Endothelial cell of umbilical vein (primary cell): ENCODE results near the gene ADCYAP1R1. TPM values are rescaled to one million over a fixed set of nuclear protein-coding genes. Genes with fewer than 3 reads are reported as not detected.

Source experiments
- BruUV-seq: library from RNA; stranded (reverse); fragments of 400-500 nt; replicated peaks from 2 replicates; lab custom pipeline; 2021; lab: Mats Ljungman, UMichigan
- CTCF ChIA-PET: fragments of 300-600, 350-600 bp; sonication (Branson Sonifier 250); formaldehyde crosslinking; loops from one replicate; lab custom pipeline; 2021; ENCODE audit warnings: antibody characterized with exemption, inconsistent platforms; lab: Charles Lee
- POLR2A ChIA-PET: fragments of 300-600, 350-600 bp; sonication (Branson Sonifier 250); formaldehyde crosslinking; loops from one replicate; lab custom pipeline; 2021; ENCODE audit warnings: antibody characterized with exemption, inconsistent platforms; lab: Charles Lee
- DNase-seq: peaks from one replicate; pipeline ENCODE4 v3.0.0-alpha.2; 2011; ENCODE audit warnings: low read depth, low spot score
- FAIRE-seq: peaks from 2 replicates; lab custom pipeline; 2011; peaks lifted over from hg19 to GRCh38; lab: Jason Lieb, UNC
- H2AFZ ChIP-seq: 2 replicates; pipeline ENCODE4 v1.6.0; 2012; ENCODE audit warnings: low read depth, low read length, control low read depth, inconsistent platforms
- H3K27ac ChIP-seq: 2 replicates; pipeline ENCODE4 v1.5.1; 2011; ENCODE audit warnings: low read depth, mild to moderate bottlenecking, control low read depth, low read length, moderate library complexity; ENCODE audit not compliant: insufficient read depth
- H3K27me3 ChIP-seq, 2 experiments: 2 replicates each; pipeline versions ENCODE4 v1.6.0 to v1.6.1; 2011; ENCODE audit warnings: low read length in 2 of 2, mixed read lengths in 1 of 2; ENCODE audit not compliant: control insufficient read depth in 2 of 2, insufficient read depth in 2 of 2
- H3K36me3 ChIP-seq, 2 experiments: 2 replicates in 1 of 2; 3 replicates in 1 of 2; pipeline ENCODE4 v1.5.1; 2011; ENCODE audit warnings: low read length in 2 of 2, mild to moderate bottlenecking in 1 of 2, moderate library complexity in 1 of 2; ENCODE audit not compliant: control insufficient read depth in 2 of 2, insufficient read depth in 2 of 2; ENCODE audit errors: extremely low read depth in 1 of 2
- H3K4me1 ChIP-seq: 3 replicates; pipeline ENCODE4 v1.5.1; 2011; ENCODE audit warnings: mild to moderate bottlenecking, low read length; ENCODE audit not compliant: control insufficient read depth, insufficient read depth; ENCODE audit errors: extremely low read depth
- H3K4me2 ChIP-seq: 2 replicates; pipeline ENCODE4 v1.6.1; 2011; ENCODE audit warnings: low read length, control low read depth, mixed read lengths; ENCODE audit not compliant: insufficient read depth
- H3K4me3 ChIP-seq, 3 experiments: fragments of 200-600 bp in 1 of 3; sonication (generic), shearing (Covaris generic) in 1 of 3; replicated peaks in 1 of 3; 2 replicates each; pipeline ENCODE4 v1.5.1; 2011 to 2016; ENCODE audit warnings: control low read depth in 3 of 3, low read length in 3 of 3, mild to moderate bottlenecking in 2 of 3, inconsistent platforms in 1 of 3, low read depth in 1 of 3, moderate library complexity in 1 of 3; ENCODE audit not compliant: insufficient read depth in 1 of 3
- H3K79me2 ChIP-seq: 2 replicates; pipeline ENCODE4 v1.6.0; 2012; ENCODE audit warnings: low read length, inconsistent platforms; ENCODE audit not compliant: control insufficient read depth, insufficient read depth
- H3K9ac ChIP-seq: replicated peaks from 2 replicates; pipeline ENCODE3; 2011; ENCODE audit warnings: low read length, control low read depth; ENCODE audit not compliant: insufficient read depth; ENCODE audit errors: extremely low read depth
- H3K9me1 ChIP-seq: replicated peaks from 3 replicates; pipeline ENCODE4 v1.6.0; 2011; ENCODE audit warnings: mild to moderate bottlenecking, low read length; ENCODE audit not compliant: control insufficient read depth, insufficient read depth; ENCODE audit errors: extremely low read depth
- H3K9me3 ChIP-seq: replicated peaks from 2 replicates; pipeline ENCODE4 v1.5.1; 2012; ENCODE audit warnings: low read length, inconsistent platforms; ENCODE audit not compliant: control insufficient read depth, insufficient read depth
- H4K20me1 ChIP-seq: replicated peaks from 2 replicates; pipeline ENCODE3; 2011; ENCODE audit warnings: mild to moderate bottlenecking, low read length; ENCODE audit not compliant: control insufficient read depth, insufficient read depth; ENCODE audit errors: extremely low read depth
- CTCF ChIP-seq, 2 donors: IDR thresholded peaks; 1 replicate in 1 of 2; 2 replicates in 1 of 2; pipeline ENCODE4 v1.5.1; 2011; ENCODE audit warnings: low read length in 2 of 2, mild to moderate bottlenecking in 2 of 2, moderate library complexity in 2 of 2, control low read depth in 1 of 2, inconsistent platforms in 1 of 2, low read depth in 1 of 2; ENCODE audit not compliant: insufficient read depth in 1 of 2; ENCODE audit errors: extremely low read depth in 1 of 2
- EZH2 ChIP-seq: IDR thresholded peaks from 2 replicates; pipeline ENCODE4 v1.6.1; 2012; ENCODE audit warnings: borderline replicate concordance, low read depth, mild to moderate bottlenecking, moderate library complexity, low read length, inconsistent platforms; ENCODE audit not compliant: severe bottlenecking
- FOS ChIP-seq: IDR thresholded peaks from 2 replicates; pipeline ENCODE4 v1.6.1; 2011; ENCODE audit warnings: mild to moderate bottlenecking, low read length, moderate library complexity, borderline replicate concordance; ENCODE audit not compliant: insufficient read depth
- GATA2 ChIP-seq: IDR thresholded peaks from 2 replicates; pipeline ENCODE4 v1.7.0; 2011; ENCODE audit warnings: low read depth, mild to moderate bottlenecking, moderate library complexity, mixed read lengths, low read length; ENCODE audit not compliant: insufficient read length, insufficient read depth
- JUN ChIP-seq: IDR thresholded peaks from 2 replicates; pipeline ENCODE4 v1.6.1; 2011; ENCODE audit warnings: borderline replicate concordance, low read depth; ENCODE audit not compliant: insufficient read length, insufficient read depth
- MAX ChIP-seq: IDR thresholded peaks from 2 replicates; pipeline ENCODE4 v1.6.1; 2011; ENCODE audit not compliant: insufficient read depth, insufficient read length
- MYC ChIP-seq: IDR thresholded peaks from one replicate; pipeline ENCODE4 v1.6.1; 2011; ENCODE audit warnings: mild to moderate bottlenecking, low read depth, low read length
- POLR2A ChIP-seq: IDR thresholded peaks from 2 replicates; pipeline ENCODE4 v1.6.1; 2012; ENCODE audit warnings: low read depth, mild to moderate bottlenecking, control low read depth, low read length
- POLR2AphosphoS5 ChIP-seq: IDR thresholded peaks from 2 replicates; pipeline ENCODE4 v1.6.1; 2012; ENCODE audit warnings: low read depth, mild to moderate bottlenecking, control low read depth, low read length, moderate library complexity; ENCODE audit not compliant: insufficient read depth
- dilution Hi-C: fragments of 300-500 bp; cut with MboI; formaldehyde crosslinking; loops from one replicate; pipeline ENCODE4 v1.15.0; 2019; ENCODE audit warnings: low sequenced_read_pairs; ENCODE audit not compliant: extremely low pct_ligation_motif_present
- intact Hi-C: fragments of 100-400 bp; cut with micrococcal nuclease; formaldehyde crosslinking; loops from one replicate; pipeline ENCODE4 v1.10.0; 2022
- polyA plus RNA-seq, 4 experiments: library from polyadenylated mRNA; depleted of rRNA in 3 of 4; stranded (reverse) in 3 of 4; unstranded in 1 of 4; fragments of >200 nt; gene quantifications; 2 replicates each; pipeline versions ENCODE4 v1.2.1 to v1.2.3, GENCODE V29; 2011 to 2012; ENCODE audit warnings: missing spikeins in 1 of 4
- total RNA-seq: library from RNA; stranded (reverse); gene quantifications from 2 replicates; pipeline ENCODE4 v1.2.3, GENCODE V29; 2021

ADCYAP1R1 gene
- total and polyA plus RNA-seq, 2 donors (not counting 3 experiments of a cell fraction or from before 2014, with no cell fraction given), result 0.04 TPM; not detected in 1

- FAIRE-seq (no peak), DNase-seq (no peak)
- Histone ChIP-seq H3K9ac (no peak overlapping the region), H3K4me1 (no peaks in the 10 kb centered on the region), H3K27ac (no peak overlapping the region), H3K9me3 (no peaks in the 10 kb centered on the region), H3K27me3 (peaks cover 0 to 5% of the 10 kb centered on the region in 2 experiments), H3K36me3 (no peaks in the 10 kb centered on the region), H3K9me1 (no peaks in the 10 kb centered on the region), H3K4me2 (no peak overlapping the region), H3K4me3 (no peak overlapping the region), H3K79me2 (no peaks in the 10 kb centered on the region), H4K20me1 (no peaks in the 10 kb centered on the region), H2AFZ (no peak overlapping the region)
- dilution Hi-C loops (no loop called here), intact Hi-C loops (no loop called here)
- TF ChIP-seq CTCF (IDR thresholded peaks at IDR 0.05; ENCODE audit: extremely low read depth in 1 of 2, insufficient read depth in 1 of 2, low read depth in 1 of 2, low read length in 2 of 2), result no peak
- TF ChIP-seq JUN, result no peak
- no TSS peak for BruUV-seq
- POLR2A ChIA-PET, result no interaction called here
- CTCF ChIA-PET, result interaction anchor here (2.6 to 3.6 kb wide), 2 partner anchors 44 to 95 kb away, joined by 14 to 15 read pairs; no protein-coding TSS in a partner anchor
Measured at GRCh38 chr7:31028006-31028405, 24.1 kb upstream of the ADCYAP1R1 start.

- no peak for FAIRE-seq
- DNase-seq, result no peak
- Histone ChIP-seq H3K79me2 (no peaks in the 10 kb centered on the region), H3K9me1 (no peaks in the 10 kb centered on the region), H3K9ac (no peak overlapping the region), H3K4me3 (no peak overlapping the region), H3K27me3 (peaks cover 0 to 5% of the 10 kb centered on the region in 2 experiments), H3K9me3 (no peaks in the 10 kb centered on the region), H3K27ac (no peak overlapping the region), H2AFZ (no peak overlapping the region), H3K4me2 (no peak overlapping the region), H4K20me1 (no peaks in the 10 kb centered on the region), H3K4me1 (no peaks in the 10 kb centered on the region), H3K36me3 (no peaks in the 10 kb centered on the region)
- intact Hi-C loops, result no loop called here
- dilution Hi-C loops, result no loop called here
- TF ChIP-seq POLR2AphosphoS5 (no peak), CTCF (IDR thresholded peaks at IDR 0.05; ENCODE audit: extremely low read depth in 1 of 2, insufficient read depth in 1 of 2, low read depth in 1 of 2, low read length in 2 of 2) (no peak), MAX (no peak), MYC (no peak), JUN (no peak), FOS (no peak), GATA2 (no peak), EZH2 (no peak), POLR2A (no peak)
- BruUV-seq, result no TSS peak
- ChIA-PET POLR2A (no interaction called here), CTCF (interaction anchor here (2.6 to 3.6 kb wide), 2 partner anchors 44 to 94 kb away, joined by 14 to 15 read pairs; no protein-coding TSS in a partner anchor)
Measured at GRCh38 chr7:31028417-31028992, 23.6 kb upstream of the ADCYAP1R1 start.
